ENCODE results near the gene BCR. TPM values are rescaled to one million over a fixed set of nuclear protein-coding genes. Genes with fewer than 3 reads are reported as not detected.

The BCR gene
- total and polyA plus RNA-seq, 2 of the 8 experiments (the other 6 are each of a cell fraction or from before 2014, with no cell fraction given) = 66.7 to 130 TPM

DNA sequence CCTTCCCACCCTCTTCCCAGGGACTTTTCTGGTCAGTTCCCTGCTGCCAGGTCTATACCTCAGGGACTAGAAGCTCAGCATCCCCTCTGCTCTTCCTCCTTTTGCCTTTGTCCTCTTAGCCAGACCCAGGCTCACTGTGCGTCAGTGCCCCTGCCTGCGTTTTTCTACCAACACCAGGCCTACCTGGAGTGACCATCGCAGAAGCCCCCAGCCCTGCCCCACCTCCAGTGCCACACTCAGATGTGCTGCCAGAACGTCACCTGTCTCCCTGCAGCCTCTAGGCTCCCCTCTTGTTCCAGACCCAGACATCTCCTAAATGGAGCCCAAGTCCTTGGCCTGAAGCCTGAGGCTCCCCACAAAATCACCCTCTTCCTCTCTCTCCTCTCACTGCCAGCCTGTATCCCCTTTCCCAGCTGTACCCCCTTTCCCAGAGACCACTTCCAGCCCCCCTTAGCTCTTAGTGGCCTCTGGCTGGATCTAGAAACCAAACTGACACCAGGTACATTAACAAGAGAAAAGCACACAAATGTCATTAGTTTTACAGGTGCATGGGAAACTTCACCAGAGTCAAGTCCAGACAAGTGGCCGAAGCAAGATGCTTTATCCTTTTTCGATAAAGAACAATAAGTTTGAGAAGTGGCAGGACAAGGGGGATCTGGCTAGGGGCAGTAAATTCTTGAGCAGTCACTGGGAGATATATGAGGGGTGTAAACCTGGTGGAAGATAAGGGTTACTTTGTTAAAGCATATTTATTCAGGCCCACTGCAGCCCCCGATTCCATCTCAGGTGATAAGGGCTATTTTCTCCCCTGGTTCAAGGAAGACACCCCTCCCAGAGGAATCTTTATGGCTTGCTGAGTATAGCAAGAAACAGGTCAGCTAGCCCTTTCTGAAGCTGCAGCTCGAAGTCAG lies 61.5 kb downstream of the BCR start:
- TF ChIP-seq CREB1 (IDR thresholded peaks at IDR 0.05) = no peak
- TF ChIP-seq GTF2F1 (IDR thresholded peaks at IDR 0.05; ENCODE audit: borderline replicate concordance, low read depth, low read length) = no peak
- no peak for TF ChIP-seq CHD2 (IDR thresholded peaks at IDR 0.05; ENCODE audit: low read length)
- TF ChIP-seq SAP30 (IDR thresholded peaks at IDR 0.05; ENCODE audit: insufficient read depth, insufficient replicate concordance, low read length) = no peak
- no peak for TF ChIP-seq TAF1 (IDR thresholded peaks at IDR 0.05; ENCODE audit: low read depth, low read length)
- TF ChIP-seq POLR2AphosphoS5 (IDR thresholded peaks at IDR 0.05; ENCODE audit: low read depth, low read length) = no peak
- TF ChIP-seq BACH1 (IDR thresholded peaks at IDR 0.05; ENCODE audit: low read length) = no peak
- TF ChIP-seq YY1 (IDR thresholded peaks at IDR 0.05; ENCODE audit: low read depth, low read length) = no peak
- TF ChIP-seq CBX5 (IDR thresholded peaks at IDR 0.05; ENCODE audit: low read depth, low read length) = no peak
- no peak for TF ChIP-seq GABPA (IDR thresholded peaks at IDR 0.05; ENCODE audit: borderline replicate concordance, insufficient read depth, low read length)
- Histone ChIP-seq H3K27ac (ENCODE audit: low read depth, low read length) (peak overlapping the region; percentile 85), H3K4ac (replicated peaks; ENCODE audit: insufficient read length, low read depth, low read length) (peak overlapping the region; percentile 98), H3K79me1 (ENCODE audit: low read depth, low read length) (peaks cover 14% of the 10 kb centered on the region), H2BK5ac (ENCODE audit: low read depth, low read length) (peak overlapping the region; percentile 99), H3K4me2 (ENCODE audit: insufficient read depth in 1 of 2, low read depth in 2 of 2, low read length in 2 of 2) (peak overlapping the region; percentile 77 to 82), H4K20me1 (replicated peaks in 1 of 2; ENCODE audit: control insufficient read depth in 1 of 2, insufficient read depth in 2 of 2, low read length in 2 of 2) (peaks cover 8% of the 10 kb centered on the region in 2 experiments), H3K23me2 (ENCODE audit: low read depth, low read length) (peaks cover 9% of the 10 kb centered on the region; the same call in 1 of the 2 replicates), H3K36me3 (ENCODE audit: control insufficient read depth in 2 of 4, insufficient read depth in 4 of 4, low read length in 3 of 4) (no peaks in the 10 kb centered on the region), H3K18ac (ENCODE audit: extremely low read depth, low read length) (peak overlapping the region; percentile 99), H4K8ac (ENCODE audit: extremely low read depth, insufficient read depth, low read length) (peak overlapping the region; percentile 54), H2BK120ac (replicated peaks; ENCODE audit: low read depth, low read length) (peak overlapping the region; percentile 99), H3K27me3 (replicated peaks in 1 of 4; ENCODE audit: control insufficient read depth in 3 of 4, extremely low read depth in 1 of 4, insufficient read depth in 3 of 4, low read length in 3 of 4) (no peaks in the 10 kb centered on the region), H2AK5ac (ENCODE audit: low read depth, low read length) (peak overlapping the region; percentile 99), H4K91ac (replicated peaks; ENCODE audit: insufficient read length, low read length) (peak overlapping the region; percentile 99), H3K9ac (replicated peaks in 1 of 4; ENCODE audit: extremely low read depth in 1 of 4, low read depth in 3 of 4, low read length in 3 of 4) (peak overlapping the region in 2 of 4 experiments; percentile 12 to 14; a peak in 3 of 7 replicates), H2BK12ac (ENCODE audit: low read depth, low read length) (peak overlapping the region; percentile 100), H3K4me3 (ENCODE audit: extremely low read depth in 1 of 4, insufficient read depth in 2 of 4, low read depth in 3 of 4, low read length in 4 of 4) (peak overlapping the region in 3 of 4 experiments; percentile 25 to 56 (median 37); a peak in 7 of 8 replicates), H3K9me3 (ENCODE audit: insufficient read depth in 2 of 2, low read depth in 1 of 2, low read length in 1 of 2) (no peaks in the 10 kb centered on the region; a peak in 1 of 4 replicates), H3K4me1 (replicated peaks in 1 of 4; ENCODE audit: control insufficient read depth in 3 of 4, insufficient read depth in 4 of 4, low read length in 3 of 4) (peaks cover 31 to 57% (median 42%) of the 10 kb centered on the region in 4 experiments), H2BK20ac (ENCODE audit: low read length) (peak overlapping the region; percentile 100), H3K23ac (ENCODE audit: insufficient read length) (no peak overlapping the region), H3K14ac (ENCODE audit: insufficient read length) (peak overlapping the region; percentile 90), H3K56ac (replicated peaks; ENCODE audit: insufficient read length, low read depth, low read length) (peak overlapping the region; percentile 88), H3K79me2 (ENCODE audit: control insufficient read depth in 1 of 2, insufficient read depth in 2 of 2, low read length in 2 of 2) (peaks cover 13 to 77% of the 10 kb centered on the region in 2 experiments; a peak in 3 of 4 replicates), H2BK15ac (ENCODE audit: low read length) (peak overlapping the region; percentile 90), H4K5ac (ENCODE audit: insufficient read length, low read depth, low read length) (peak overlapping the region; percentile 74), H2AFZ (ENCODE audit: low read length) (no peak overlapping the region)
- WGBS, 2 experiments (ENCODE audit: extremely low coverage in 1 of 2, insufficient coverage in 1 of 2, insufficient read length in 1 of 2, insufficient replicate concordance in 2 of 2, low coverage in 1 of 2, low lambda C conversion rate in 2 of 2, missing lambda C conversion rate in 1 of 2) = 16% methylated on average over 8 of the region's 8 CpGs; no CpG with 5 or more reads in 1 of the 2 experiments
- no peak for FAIRE-seq
- POLR2A ChIA-PET (ENCODE audit: partially characterized antibody) = interaction anchor here (0.9 to 3.0 kb wide), 9 partner anchors 11 to 84 kb away, joined by 3 to 34 read pairs (median 4); partner anchors contain the start of gene BCR
- no peak for DNase-seq (ENCODE audit: low read depth in 1 of 2, low spot score in 2 of 2)
- CTCF ChIA-PET (ENCODE audit: partially characterized antibody) = interaction anchor here (0.6 to 2.3 kb wide), 16 partner anchors 8 to 778 kb away, joined by 3 to 14 read pairs (median 3); partner anchors contain the start of gene BCR

All from H1 (cell line).